H1 (cell line): ENCODE data around the gene EPHA7. TPM values are rescaled to one million over a fixed set of nuclear protein-coding genes. Genes with fewer than 3 reads are reported as not detected.

Experiments
- CTCF ChIA-PET: fragments of 300-600 bp; sonication (Branson Sonifier 250); formaldehyde crosslinking; loops from one replicate; lab custom pipeline; 2021; ENCODE audit not compliant: partially characterized antibody; lab: Charles Lee
- POLR2A ChIA-PET: fragments of 300-600 bp; sonication (Branson Sonifier 250); formaldehyde crosslinking; loops from one replicate; lab custom pipeline; 2021; ENCODE audit warnings: inconsistent platforms; ENCODE audit not compliant: partially characterized antibody; lab: Charles Lee
- DNase-seq, 2 experiments: peaks; one replicate each; pipeline versions ENCODE4 v3.0.0 to v3.0.0-alpha.2; 2010 to 2022; ENCODE audit warnings: low spot score in 2 of 2, low read depth in 1 of 2, mixed read lengths in 1 of 2
- FAIRE-seq: peaks from 2 replicates; lab custom pipeline; 2011; peaks lifted over from hg19 to GRCh38; lab: Jason Lieb, UNC
- H2AFZ ChIP-seq: 2 replicates; pipeline ENCODE4 v1.8.1; 2012; ENCODE audit warnings: low read length, inconsistent platforms
- H2AK5ac ChIP-seq: 2 replicates; pipeline ENCODE4 v1.6.1; 2013; ENCODE audit warnings: low read depth, low read length
- H2BK120ac ChIP-seq: replicated peaks from 2 replicates; pipeline ENCODE3; 2013; ENCODE audit warnings: low read depth, low read length, inconsistent platforms
- H2BK12ac ChIP-seq: 2 replicates; pipeline ENCODE4 v1.6.1; 2013; ENCODE audit warnings: low read depth, low read length
- H2BK15ac ChIP-seq: 2 replicates; pipeline ENCODE4 v1.6.1; 2013; ENCODE audit warnings: low read length
- H2BK20ac ChIP-seq: 2 replicates; pipeline ENCODE4 v1.6.1; 2013; ENCODE audit warnings: low read length
- H2BK5ac ChIP-seq: 2 replicates; pipeline ENCODE4 v1.6.1; 2013; ENCODE audit warnings: low read depth, low read length
- H3K14ac ChIP-seq: 2 replicates; pipeline ENCODE4 v1.6.1; 2013; ENCODE audit warnings: inconsistent platforms; ENCODE audit not compliant: insufficient read length
- H3K18ac ChIP-seq: 2 replicates; pipeline ENCODE4 v1.6.1; 2013; ENCODE audit warnings: low read length; ENCODE audit errors: extremely low read depth
- H3K23ac ChIP-seq: 2 replicates; pipeline ENCODE4 v1.6.1; 2013; ENCODE audit warnings: inconsistent platforms; ENCODE audit not compliant: insufficient read length
- H3K23me2 ChIP-seq: 2 replicates; pipeline ENCODE4 v1.6.1; 2013; ENCODE audit warnings: low read depth, low read length
- H3K27ac ChIP-seq: 2 replicates; pipeline ENCODE4 v1.6.1; 2011; ENCODE audit warnings: low read depth, low read length, inconsistent platforms
- H3K27me3 ChIP-seq, 4 experiments: replicated peaks in 1 of 4; 1 replicate in 1 of 4; 2 replicates in 3 of 4; pipeline versions ENCODE4 v1.6.1 to v1.8.1; 2011 to 2013; ENCODE audit warnings: low read length in 3 of 4, mild to moderate bottlenecking in 3 of 4, inconsistent platforms in 2 of 4, mixed read lengths in 2 of 4, moderate library complexity in 1 of 4; ENCODE audit not compliant: control insufficient read depth in 3 of 4, insufficient read depth in 3 of 4; ENCODE audit errors: extremely low read depth in 1 of 4
- H3K36me3 ChIP-seq, 4 experiments: 2 replicates each; pipeline versions ENCODE4 v1.6.1 to v1.8.1; 2011 to 2013; ENCODE audit warnings: mild to moderate bottlenecking in 4 of 4, low read length in 3 of 4, moderate library complexity in 2 of 4, control low read depth in 1 of 4, inconsistent platforms in 1 of 4; ENCODE audit not compliant: insufficient read depth in 4 of 4, control insufficient read depth in 2 of 4
- H3K4ac ChIP-seq: replicated peaks from 2 replicates; pipeline ENCODE3; 2013; ENCODE audit warnings: low read length, low read depth, mixed read lengths, inconsistent platforms; ENCODE audit not compliant: insufficient read length
- H3K4me1 ChIP-seq, 4 experiments: replicated peaks in 1 of 4; 1 replicate in 1 of 4; 2 replicates in 3 of 4; pipeline versions ENCODE4 v1.6.1 to v1.8.1; 2011 to 2013; ENCODE audit warnings: low read length in 3 of 4, inconsistent platforms in 2 of 4, mixed read lengths in 1 of 4; ENCODE audit not compliant: insufficient read depth in 4 of 4, control insufficient read depth in 3 of 4
- H3K4me2 ChIP-seq, 2 experiments: 2 replicates each; pipeline versions ENCODE4 v1.6.1 to v1.8.1; 2011 to 2013; ENCODE audit warnings: low read depth in 2 of 2, low read length in 2 of 2, control low read depth in 1 of 2, inconsistent platforms in 1 of 2, mild to moderate bottlenecking in 1 of 2; ENCODE audit not compliant: insufficient read depth in 1 of 2
- H3K4me3 ChIP-seq, 4 experiments: fragments of 200-600, 300-600 bp in 1 of 4; sonication (generic), shearing (Covaris generic), sonication (Bioruptor Twin) in 1 of 4; 2 replicates each; pipeline versions ENCODE4 v1.5.1 to v1.8.1; 2011 to 2016; ENCODE audit warnings: low read length in 4 of 4, low read depth in 3 of 4, control low read depth in 2 of 4, inconsistent platforms in 2 of 4, mild to moderate bottlenecking in 2 of 4, mixed read lengths in 1 of 4, moderate library complexity in 1 of 4; ENCODE audit not compliant: insufficient read depth in 2 of 4; ENCODE audit errors: extremely low read depth in 1 of 4
- H3K56ac ChIP-seq: replicated peaks from 2 replicates; pipeline ENCODE3; 2013; ENCODE audit warnings: low read depth, mild to moderate bottlenecking, mixed read lengths, low read length, inconsistent platforms; ENCODE audit not compliant: insufficient read length
- H3K79me1 ChIP-seq: 2 replicates; pipeline ENCODE4 v1.6.1; 2013; ENCODE audit warnings: low read depth, low read length, control low read depth
- H3K79me2 ChIP-seq, 2 experiments: 2 replicates each; pipeline versions ENCODE4 v1.6.1 to v1.8.1; 2012 to 2013; ENCODE audit warnings: low read length in 2 of 2, mild to moderate bottlenecking in 2 of 2, inconsistent platforms in 1 of 2; ENCODE audit not compliant: insufficient read depth in 2 of 2, control insufficient read depth in 1 of 2
- H3K9ac ChIP-seq, 4 experiments: replicated peaks in 1 of 4; 1 replicate in 1 of 4; 2 replicates in 3 of 4; pipeline versions ENCODE4 v1.6.1 to v1.8.1; 2011 to 2013; ENCODE audit warnings: low read depth in 3 of 4, low read length in 3 of 4, control low read depth in 2 of 4, mild to moderate bottlenecking in 2 of 4, moderate library complexity in 2 of 4, inconsistent platforms in 1 of 4; ENCODE audit errors: extremely low read depth in 1 of 4
- H3K9me3 ChIP-seq, 2 experiments: 2 replicates each; pipeline versions ENCODE4 v1.6.1 to v1.8.1; 2012 to 2013; ENCODE audit warnings: mild to moderate bottlenecking in 2 of 2, moderate library complexity in 2 of 2, control low read depth in 1 of 2, inconsistent platforms in 1 of 2, low read depth in 1 of 2, low read length in 1 of 2, mixed read lengths in 1 of 2; ENCODE audit not compliant: insufficient read depth in 2 of 2
- H4K20me1 ChIP-seq, 2 experiments: replicated peaks in 1 of 2; 2 replicates each; pipeline versions ENCODE3 to v1.8.1; 2011 to 2013; ENCODE audit warnings: inconsistent platforms in 2 of 2, low read length in 2 of 2, mild to moderate bottlenecking in 1 of 2; ENCODE audit not compliant: insufficient read depth in 2 of 2, control insufficient read depth in 1 of 2
- H4K5ac ChIP-seq: 2 replicates; pipeline ENCODE4 v1.6.1; 2013; ENCODE audit warnings: low read length, low read depth, mixed read lengths, inconsistent platforms; ENCODE audit not compliant: insufficient read length
- H4K8ac ChIP-seq: 2 replicates; pipeline ENCODE4 v1.8.0; 2013; ENCODE audit warnings: mild to moderate bottlenecking, moderate library complexity, low read length, inconsistent platforms; ENCODE audit not compliant: insufficient read depth; ENCODE audit errors: extremely low read depth
- H4K91ac ChIP-seq: replicated peaks from 2 replicates; pipeline ENCODE3; 2013; ENCODE audit warnings: low read length, mixed read lengths, inconsistent platforms; ENCODE audit not compliant: insufficient read length
- BACH1 ChIP-seq: IDR thresholded peaks from 2 replicates; pipeline ENCODE4 v1.6.1; 2012; ENCODE audit warnings: low read length, improper control_type of control experiment
- CBX8 ChIP-seq: fragments of 300-800, 300-1000 bp; sonication (generic); IDR thresholded peaks from 2 replicates; pipeline ENCODE4 v1.7.1; 2016; ENCODE audit warnings: low read depth, low read length, borderline replicate concordance
- CHD2 ChIP-seq: IDR thresholded peaks from 2 replicates; pipeline ENCODE4 v1.6.1; 2012; ENCODE audit warnings: low read length, improper control_type of control experiment
- NRF1 ChIP-seq: IDR thresholded peaks from 2 replicates; pipeline ENCODE4 v1.6.1; 2011; ENCODE audit warnings: mild to moderate bottlenecking, low read depth, low read length, improper control_type of control experiment
- POLR2A ChIP-seq, 2 experiments: IDR thresholded peaks; 1 replicate in 1 of 2; 2 replicates in 1 of 2; pipeline ENCODE4 v1.6.1; 2011; ENCODE audit warnings: low read depth in 2 of 2, low read length in 2 of 2, mild to moderate bottlenecking in 2 of 2; ENCODE audit errors: control extremely low read depth in 1 of 2
- RXRA ChIP-seq: IDR thresholded peaks from 2 replicates; pipeline ENCODE4 v1.6.1; 2011; ENCODE audit warnings: low read depth, mild to moderate bottlenecking, low read length, moderate library complexity; ENCODE audit not compliant: insufficient read depth
- SAP30 ChIP-seq: fragments of 300-600 bp; sonication (generic); IDR thresholded peaks from 2 replicates; pipeline ENCODE4 v1.7.1; 2012; ENCODE audit warnings: low read length, moderate library complexity, mild to moderate bottlenecking, inconsistent platforms; ENCODE audit not compliant: insufficient read depth, insufficient replicate concordance
- SP1 ChIP-seq: IDR thresholded peaks from 2 replicates; pipeline ENCODE4 v1.6.1; 2011; ENCODE audit warnings: low read depth, low read length
- TAF7 ChIP-seq: optimal IDR thresholded peaks from 2 replicates; pipeline ENCODE3; 2011; ENCODE audit warnings: low read depth, mild to moderate bottlenecking, inconsistent platforms, low read length, moderate library complexity, borderline replicate concordance
- TCF12 ChIP-seq: IDR thresholded peaks from 2 replicates; pipeline ENCODE4 v1.6.1; 2011; ENCODE audit warnings: low read depth, mild to moderate bottlenecking, low read length
- USF2 ChIP-seq: IDR thresholded peaks from 2 replicates; pipeline ENCODE4 v1.6.1; 2011; ENCODE audit warnings: low read length, improper control_type of control experiment
- WGBS, 2 experiments: shearing (Covaris generic) in 1 of 2; methylation state at CpG; one replicate each; pipeline versions ENCODE4 v1.1.6 to v1.1.7; 2013 to 2015; ENCODE audit warnings: low lambda C conversion rate in 2 of 2, mixed read lengths in 2 of 2, inconsistent platforms in 1 of 2, low coverage in 1 of 2, missing lambda C conversion rate in 1 of 2; ENCODE audit not compliant: insufficient replicate concordance in 2 of 2, insufficient coverage in 1 of 2, insufficient read length in 1 of 2; ENCODE audit errors: extremely low coverage in 1 of 2, missing lambda C conversion rate in 1 of 2; 5-methylcytosine and 5-hydroxymethylcytosine counted together
- polyA plus RNA-seq, 7 experiments: library from polyadenylated mRNA; depleted of rRNA in 3 of 7; stranded (reverse) in 5 of 7; unstranded in 2 of 7; fragments of >200 nt in 5 of 7; fragments of 200-250 nt in 2 of 7; gene quantifications; 1 replicate in 5 of 7; 2 replicates in 1 of 7; 4 replicates in 1 of 7; pipeline versions ENCODE4 v1.2.1 to v1.2.3, GENCODE V29; 2011 to 2013; ENCODE audit warnings: missing spikeins in 2 of 7, mixed read lengths in 2 of 7
- total RNA-seq: library from RNA; stranded (reverse); fragmentation: NEBNext Ultra II Directional; extraction: Animal tissue kit (Norgen Biotek cat#: 25700); gene quantifications from 2 replicates; pipeline ENCODE4 v1.2.1, GENCODE V29; 2021

Gene EPHA7
- total and polyA plus RNA-seq, 2 of the 8 experiments (the other 6 are each of a cell fraction or from before 2014, with no cell fraction given) = 1.3 to 6.8 TPM

GRCh38 chr6:93418033-93418407 lies 1.3 kb downstream of the EPHA7 start:
- H3K27ac ChIP-seq = no peak overlapping the region

More at GRCh38 chr6:93418033-93418407, 1.3 kb downstream of the EPHA7 start:
- WGBS, 2 experiments = 4% methylated on average over 5 of the region's 5 CpGs; no CpG with 5 or more reads in 1 of the 2 experiments
- Histone ChIP-seq H3K18ac (no peak overlapping the region), H3K79me1 (no peaks in the 10 kb centered on the region), H2BK5ac (no peak overlapping the region), H2BK20ac (no peak overlapping the region), H2AFZ (no peak overlapping the region), H3K23ac (no peak overlapping the region), H4K5ac (no peak overlapping the region), H3K23me2 (peaks cover 20% of the 10 kb centered on the region), H3K56ac (no peak overlapping the region), H3K4me1 (peaks cover 0 to 10% (median 4%) of the 10 kb centered on the region in 4 experiments; a peak in 5 of 7 replicates), H2AK5ac (no peak overlapping the region), H3K4me3 (peak overlapping the region; percentile 81 to 88 (median 85)), H3K79me2 (no peaks in the 10 kb centered on the region), H4K20me1 (peaks cover 4 to 8% of the 10 kb centered on the region in 2 experiments), H4K8ac (no peak overlapping the region), H3K9me3 (no peaks in the 10 kb centered on the region), H3K4me2 (peak overlapping the region; percentile 91 to 98), H3K4ac (no peak overlapping the region), H3K14ac (no peak overlapping the region), H2BK120ac (no peak overlapping the region), H3K27me3 (peaks cover 7 to 17% (median 12%) of the 10 kb centered on the region in 4 experiments; a peak in 6 of 7 replicates), H2BK15ac (no peak overlapping the region), H3K9ac (no peak overlapping the region; a peak in 3 of 7 replicates), H3K36me3 (no peaks in the 10 kb centered on the region; a peak in 1 of 8 replicates), H4K91ac (no peak overlapping the region), H2BK12ac (no peak overlapping the region)
- DNase-seq (no peak), FAIRE-seq (no peak)
- TF ChIP-seq USF2 (no peak), POLR2A (IDR thresholded peaks at IDR 0.05; ENCODE audit: control extremely low read depth in 1 of 2, low read depth in 2 of 2, low read length in 2 of 2) (no peak), NRF1 (no peak), SP1 (no peak), RXRA (no peak), TCF12 (no peak), CHD2 (no peak), CBX8 (no peak), BACH1 (no peak), TAF7 (no peak), SAP30 (no peak)
- ChIA-PET POLR2A (interaction anchor here (1.8 kb wide), 1 partner anchor 14 kb away, joined by 5 read pairs; no protein-coding TSS in a partner anchor), CTCF (interaction anchor here (1.2 to 2.5 kb wide), 7 partner anchors 12 to 380 kb away, joined by 3 to 8 read pairs (median 5); no protein-coding TSS in a partner anchor)
